SK-N-DZ (cell line): ENCODE measurements around the gene FOXD2.

ENCODE experiments used
- DNase-seq: peaks from one replicate; pipeline ENCODE4 v3.0.0-alpha.2; 2015; ENCODE audit warnings: low spot score

The FOXD2 gene

GRCh38 chr1:47465605-47466004 is 27.8 kb downstream of the FOXD2 start:
- no peak for DNase-seq

GRCh38 chr1:47468709-47469389 is 31.0 kb downstream of the FOXD2 start:
- no peak for DNase-seq

DNA sequence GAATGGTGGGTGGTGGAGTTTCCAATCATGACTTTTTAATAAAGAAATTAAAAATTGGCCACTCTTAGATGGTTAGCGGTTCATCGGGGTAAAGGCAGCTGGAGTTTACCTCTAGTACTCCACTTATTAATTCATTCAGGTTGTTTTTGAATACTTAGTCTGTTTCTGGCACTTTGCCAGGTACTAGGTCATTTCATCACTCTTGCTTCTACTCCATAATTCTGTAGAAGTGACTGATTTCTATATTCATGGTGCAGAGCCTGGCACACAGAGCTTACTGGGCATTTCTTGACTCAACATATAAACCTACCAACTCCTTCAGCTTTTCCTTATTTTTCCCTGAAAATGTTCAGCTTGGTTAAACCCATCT is 31.5 kb downstream of the FOXD2 start:
- DNase-seq, result no peak

GRCh38 chr1:47469910-47470309 is 32.1 kb downstream of the FOXD2 start:
- no peak for DNase-seq

- DNase-seq, result no peak
These were observed 33.3 kb downstream of the FOXD2 start for GRCh38 chr1:47471163-47471562.

DNA sequence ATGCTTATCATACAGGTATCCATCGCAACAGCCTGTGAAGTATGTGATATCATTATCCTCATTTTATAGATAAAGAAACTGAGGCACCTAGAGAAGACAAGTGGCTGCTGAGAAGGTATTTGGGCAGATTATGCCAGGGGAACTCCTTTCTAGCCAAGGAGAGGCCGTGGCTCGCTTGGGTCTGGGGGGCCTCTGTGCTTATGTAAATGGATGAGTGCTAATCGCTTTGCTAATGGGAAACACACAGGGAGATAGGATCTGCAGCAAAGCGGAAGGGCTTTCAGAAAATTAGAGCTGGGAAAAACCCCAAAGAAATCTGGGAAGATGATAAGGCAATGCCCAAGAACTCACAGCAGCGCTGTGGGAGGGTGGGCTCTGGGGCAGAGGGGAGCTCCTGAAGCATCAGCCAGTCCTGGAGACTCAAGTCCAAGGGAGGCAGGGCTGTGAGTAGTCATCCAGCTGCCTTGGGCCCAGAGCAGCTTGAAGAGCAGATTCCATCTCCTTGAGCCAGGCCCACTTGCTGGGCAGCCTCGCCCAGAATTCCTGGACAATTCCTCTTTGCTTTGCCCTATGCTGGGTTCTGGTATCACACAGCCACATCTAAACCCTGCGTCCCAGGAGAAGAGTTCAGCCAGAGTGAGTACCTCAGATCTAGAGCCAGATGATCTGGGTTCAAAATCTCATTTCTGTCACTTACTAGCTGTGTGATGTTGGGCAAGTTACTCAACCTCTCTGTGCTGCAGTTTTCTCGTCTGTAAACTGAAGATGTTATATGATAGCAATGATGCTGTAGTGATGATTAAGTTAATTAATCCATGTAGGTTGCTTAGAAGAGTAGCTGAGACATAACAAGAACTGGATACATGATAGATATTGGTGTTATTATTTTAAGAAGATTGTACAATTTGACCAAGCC is 36.7 kb downstream of the FOXD2 start:
- DNase-seq, result no peak

- DNase-seq, result no peak
These were observed 39.8 kb downstream of the FOXD2 start for GRCh38 chr1:47477595-47478080.

DNA sequence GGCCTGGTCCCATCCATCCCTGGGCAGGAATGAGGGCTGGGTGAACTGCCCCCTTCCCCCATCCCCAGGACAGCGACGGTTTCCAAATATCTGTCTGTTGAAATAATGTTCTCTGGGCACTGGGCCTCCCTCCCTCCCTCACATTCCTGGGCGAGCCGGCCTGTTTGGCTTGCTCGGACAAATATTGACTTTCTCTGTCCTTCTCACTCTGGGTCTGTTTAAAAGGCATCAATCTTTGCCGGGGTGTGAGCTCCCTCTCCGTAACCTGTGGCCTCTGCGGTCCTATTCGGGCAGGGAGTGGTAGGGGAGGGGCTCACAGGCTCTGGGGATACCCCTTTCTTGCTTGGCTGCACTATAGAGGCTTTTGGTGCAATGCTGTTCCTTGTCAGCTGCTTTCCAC is 40.2 kb downstream of the FOXD2 start:
- no peak for DNase-seq

DNA sequence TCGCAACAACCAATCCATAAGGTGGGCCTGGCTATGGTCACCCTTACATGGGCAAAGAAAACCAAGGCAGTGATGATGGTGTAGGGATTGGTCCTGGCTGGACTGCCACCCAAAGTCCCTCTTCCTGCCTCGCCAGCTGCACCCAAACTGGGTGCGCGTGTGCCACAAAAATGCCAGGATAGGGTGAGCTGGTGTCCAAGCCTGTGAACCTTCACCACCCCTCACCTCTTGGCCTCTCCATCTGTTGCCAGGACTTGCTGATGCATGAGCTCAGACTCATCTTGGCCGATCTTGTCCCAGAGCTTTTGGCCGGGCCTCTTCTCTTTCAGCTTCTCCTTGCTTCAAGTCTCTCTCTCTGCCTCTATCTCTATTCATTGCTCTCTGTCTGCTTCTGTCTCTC is 41.8 kb downstream of the FOXD2 start:
- no peak for DNase-seq

DNA sequence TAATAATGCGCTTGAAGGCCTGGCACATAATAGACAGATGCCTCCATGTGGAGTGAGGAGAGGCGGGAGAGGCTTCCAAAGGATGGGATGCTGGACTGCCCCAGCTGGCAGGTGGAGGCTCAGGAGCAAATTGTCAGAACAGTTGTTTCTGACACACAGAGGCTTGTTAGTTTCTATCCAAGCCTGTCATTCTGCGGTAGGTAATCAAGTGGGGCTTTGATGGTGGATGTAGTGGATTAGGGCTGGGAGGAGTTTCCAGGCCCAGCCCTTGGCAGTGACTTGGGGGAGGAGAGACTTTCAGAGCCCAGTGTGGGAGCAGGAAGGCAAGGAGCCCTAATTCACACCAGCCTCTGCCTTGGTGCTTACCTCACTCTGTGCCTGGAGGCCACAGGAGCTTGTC is 44.1 kb downstream of the FOXD2 start:
- no peak for DNase-seq

DNA sequence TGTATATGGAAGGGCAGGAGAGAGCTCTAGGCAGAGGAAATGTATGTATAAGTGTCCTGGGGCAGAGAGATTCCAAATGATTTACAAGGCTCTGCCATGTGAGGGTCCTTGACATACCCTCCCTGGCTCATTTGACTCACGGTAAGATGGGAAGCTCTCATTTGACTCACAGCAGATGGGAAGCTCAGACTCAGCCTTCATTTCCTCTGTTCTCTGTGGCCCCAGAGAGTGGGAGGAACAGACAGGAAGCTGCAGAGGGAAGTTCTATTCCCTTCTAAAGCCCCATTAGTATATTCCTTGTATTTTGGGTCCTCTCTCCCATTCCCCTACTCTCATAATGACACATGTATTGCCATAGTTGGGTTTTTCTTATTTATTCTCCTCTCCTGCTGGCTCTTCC is 44.9 kb downstream of the FOXD2 start:
- no peak for DNase-seq

GRCh38 chr1:47483651-47484050 is 45.8 kb downstream of the FOXD2 start:
- DNase-seq, result no peak

- no peak for DNase-seq
These were observed 48.0 kb downstream of the FOXD2 start for GRCh38 chr1:47485817-47486216.

GRCh38 chr1:47487332-47487731 is 49.5 kb downstream of the FOXD2 start:
- no peak for DNase-seq

- DNase-seq, result no peak
These were observed 50.1 kb downstream of the FOXD2 start for GRCh38 chr1:47487850-47488450.
